Stimulated activated naive CD8-positive, alpha-beta T cell treated with anti-CD3 and anti-CD28 coated beads, Interleukin-15, Interleukin-2, amounts not matched to agents 100 ng/mL and 50 ng/mL, for 24 hours (primary cell): Measurements from ENCODE around the gene TNKS1BP1.

Experiments
- H3K27ac Mint-ChIP-seq: one replicate; pipeline ENCODE4 v1.8.0; 2021; ENCODE audit warnings: mild to moderate bottlenecking, mixed read lengths
- H3K27me3 Mint-ChIP-seq: one replicate; pipeline ENCODE4 v1.8.0; 2021; ENCODE audit warnings: mixed read lengths
- H3K36me3 Mint-ChIP-seq: one replicate; pipeline ENCODE4 v1.8.0; 2021; ENCODE audit warnings: low read depth, mixed read lengths
- H3K4me1 Mint-ChIP-seq: one replicate; pipeline ENCODE4 v1.8.0; 2021; ENCODE audit warnings: low read depth, mixed read lengths
- H3K4me3 Mint-ChIP-seq: one replicate; pipeline ENCODE4 v1.8.0; 2021; ENCODE audit warnings: mild to moderate bottlenecking, mixed read lengths
- H3K9me3 Mint-ChIP-seq: one replicate; pipeline ENCODE4 v1.8.0; 2021; ENCODE audit warnings: mixed read lengths

Gene TNKS1BP1

DNA sequence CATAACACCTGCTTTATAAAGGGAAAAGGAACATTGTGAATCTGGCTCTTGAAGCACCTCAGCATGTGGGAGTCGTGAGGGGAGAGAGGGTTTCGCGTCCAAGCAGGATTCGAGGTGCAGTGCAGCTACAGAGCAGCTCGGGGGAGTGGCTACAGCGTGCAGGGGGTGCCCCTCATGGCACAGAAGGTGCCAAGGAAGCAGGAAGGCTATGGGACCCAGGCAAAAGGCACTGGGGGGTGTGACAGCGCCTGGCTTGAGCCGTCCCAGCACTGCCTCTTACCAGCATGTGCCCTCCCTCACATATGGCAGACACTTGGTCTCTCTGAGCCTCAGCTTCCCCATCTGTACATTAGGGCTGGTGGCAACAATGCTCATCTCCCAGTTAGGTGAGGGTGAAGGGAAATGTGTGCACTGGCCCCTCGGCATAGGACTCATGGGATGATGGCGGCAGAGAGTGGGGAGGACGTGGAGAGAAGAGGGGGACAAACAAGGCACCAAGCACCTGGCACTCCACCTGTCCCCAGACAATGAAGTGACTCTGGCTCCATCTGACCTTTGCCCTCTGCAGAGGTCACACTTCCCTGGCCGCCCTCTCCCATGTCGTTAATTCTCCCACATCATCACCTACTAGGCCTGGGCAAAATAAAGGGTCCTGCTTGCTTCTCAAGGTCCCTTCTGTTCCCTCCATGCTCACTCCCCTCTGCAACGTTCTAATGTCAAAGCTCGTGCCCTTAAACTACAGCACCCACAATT lies 10.4 kb downstream of the TNKS1BP1 start:
- H3K4me1 Mint-ChIP-seq: peaks cover 15% of the 10 kb centered on the region
- no peak overlapping the region for H3K4me3 Mint-ChIP-seq
- no peak overlapping the region for H3K27ac Mint-ChIP-seq
- H3K9me3 Mint-ChIP-seq: no peaks in the 10 kb centered on the region
- H3K27me3 Mint-ChIP-seq: no peaks in the 10 kb centered on the region
- peaks cover 15% of the 10 kb centered on the region for H3K36me3 Mint-ChIP-seq

DNA sequence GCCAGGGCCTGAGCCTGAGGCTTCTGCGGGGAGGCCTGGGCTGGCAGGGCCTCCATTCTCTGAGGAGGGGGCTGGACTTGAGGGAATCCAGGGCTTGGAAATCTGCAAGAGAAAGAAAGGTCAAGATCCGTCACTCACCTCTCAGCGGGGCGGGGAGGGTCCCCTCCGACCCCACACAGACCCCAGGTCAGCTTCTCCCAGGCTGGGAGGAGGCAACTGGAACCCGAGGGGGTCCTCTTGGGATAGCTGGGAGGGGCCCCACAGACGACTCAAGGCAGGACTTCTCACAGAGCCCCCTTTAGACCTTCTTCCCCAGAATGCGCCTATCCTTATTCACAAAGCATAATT lies 11.0 kb downstream of the TNKS1BP1 start:
- H3K36me3 Mint-ChIP-seq: peaks cover 12% of the 10 kb centered on the region
- no peak overlapping the region for H3K4me3 Mint-ChIP-seq
- H3K4me1 Mint-ChIP-seq: peaks cover 15% of the 10 kb centered on the region
- H3K9me3 Mint-ChIP-seq: no peaks in the 10 kb centered on the region
- no peaks in the 10 kb centered on the region for H3K27me3 Mint-ChIP-seq
- H3K27ac Mint-ChIP-seq: no peak overlapping the region

DNA sequence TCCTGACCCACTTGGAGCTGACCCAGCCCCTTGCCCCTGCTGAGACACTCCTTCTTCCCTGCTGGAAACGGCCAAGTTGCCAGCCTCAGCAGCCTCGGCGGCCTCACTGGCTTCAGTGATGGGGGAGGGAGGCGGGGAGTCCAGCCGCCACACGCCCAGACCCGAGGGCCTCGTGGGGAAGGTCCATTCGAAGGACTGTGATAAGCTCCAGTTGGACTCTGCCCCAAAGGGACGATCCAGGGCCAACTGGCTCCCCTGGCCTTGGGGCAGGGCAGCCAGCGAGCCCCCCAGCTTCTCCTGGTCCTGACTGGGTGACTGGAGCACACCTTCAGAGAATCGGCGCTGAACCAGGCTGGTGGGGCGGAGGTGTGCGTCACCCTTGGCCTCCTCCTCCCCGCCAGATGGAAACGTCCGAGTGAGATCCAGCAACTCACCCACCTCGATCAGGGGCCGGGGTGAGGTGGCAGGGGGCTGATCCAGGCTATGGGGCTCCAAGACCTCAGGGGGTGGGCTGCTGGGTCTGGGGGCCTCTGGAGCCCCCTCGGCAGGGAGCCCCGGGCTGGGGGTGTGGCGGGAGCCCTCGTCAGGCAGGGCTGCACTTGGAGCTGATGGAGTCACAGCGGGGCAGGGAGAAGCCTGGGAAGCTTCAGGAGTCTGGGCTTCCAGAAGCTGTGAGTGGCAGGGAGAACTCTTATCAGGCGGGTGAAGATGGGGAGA lies 11.5 kb downstream of the TNKS1BP1 start:
- Mint-ChIP-seq H3K27me3 (no peaks in the 10 kb centered on the region), H3K9me3 (no peaks in the 10 kb centered on the region), H3K36me3 (peaks cover 12% of the 10 kb centered on the region), H3K27ac (no peak overlapping the region), H3K4me1 (peaks cover 15% of the 10 kb centered on the region), H3K4me3 (no peak overlapping the region)

DNA sequence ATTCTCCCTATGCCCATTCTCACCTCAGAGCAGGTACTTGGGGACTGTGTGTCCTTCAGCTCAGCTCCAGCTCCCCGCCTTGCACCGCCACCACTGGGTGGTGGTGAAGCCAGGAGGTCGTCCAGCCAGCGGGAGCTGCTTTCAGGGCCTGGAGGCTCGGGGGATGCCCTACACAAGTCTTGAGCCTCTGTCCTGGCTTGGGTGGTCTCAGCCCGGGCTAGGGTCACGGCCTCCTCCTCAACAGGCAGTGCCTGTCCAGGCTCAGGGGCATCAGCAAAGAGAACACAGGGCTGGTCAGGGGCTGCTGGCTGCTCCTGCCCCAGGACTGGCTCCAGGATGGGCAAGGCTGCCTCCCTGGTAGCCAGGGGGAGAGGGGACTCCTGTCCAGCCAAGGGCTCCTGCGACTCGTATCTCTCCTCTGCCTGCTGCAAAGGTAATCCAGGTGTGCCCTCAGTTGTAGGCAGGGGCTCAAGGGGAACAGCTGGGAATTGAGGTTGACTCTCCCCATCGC lies 12.2 kb downstream of the TNKS1BP1 start:
- no peak overlapping the region for H3K4me3 Mint-ChIP-seq
- peaks cover 15% of the 10 kb centered on the region for H3K4me1 Mint-ChIP-seq
- no peaks in the 10 kb centered on the region for H3K27me3 Mint-ChIP-seq
- H3K27ac Mint-ChIP-seq: no peak overlapping the region
- no peaks in the 10 kb centered on the region for H3K9me3 Mint-ChIP-seq
- peaks cover 12% of the 10 kb centered on the region for H3K36me3 Mint-ChIP-seq

DNA sequence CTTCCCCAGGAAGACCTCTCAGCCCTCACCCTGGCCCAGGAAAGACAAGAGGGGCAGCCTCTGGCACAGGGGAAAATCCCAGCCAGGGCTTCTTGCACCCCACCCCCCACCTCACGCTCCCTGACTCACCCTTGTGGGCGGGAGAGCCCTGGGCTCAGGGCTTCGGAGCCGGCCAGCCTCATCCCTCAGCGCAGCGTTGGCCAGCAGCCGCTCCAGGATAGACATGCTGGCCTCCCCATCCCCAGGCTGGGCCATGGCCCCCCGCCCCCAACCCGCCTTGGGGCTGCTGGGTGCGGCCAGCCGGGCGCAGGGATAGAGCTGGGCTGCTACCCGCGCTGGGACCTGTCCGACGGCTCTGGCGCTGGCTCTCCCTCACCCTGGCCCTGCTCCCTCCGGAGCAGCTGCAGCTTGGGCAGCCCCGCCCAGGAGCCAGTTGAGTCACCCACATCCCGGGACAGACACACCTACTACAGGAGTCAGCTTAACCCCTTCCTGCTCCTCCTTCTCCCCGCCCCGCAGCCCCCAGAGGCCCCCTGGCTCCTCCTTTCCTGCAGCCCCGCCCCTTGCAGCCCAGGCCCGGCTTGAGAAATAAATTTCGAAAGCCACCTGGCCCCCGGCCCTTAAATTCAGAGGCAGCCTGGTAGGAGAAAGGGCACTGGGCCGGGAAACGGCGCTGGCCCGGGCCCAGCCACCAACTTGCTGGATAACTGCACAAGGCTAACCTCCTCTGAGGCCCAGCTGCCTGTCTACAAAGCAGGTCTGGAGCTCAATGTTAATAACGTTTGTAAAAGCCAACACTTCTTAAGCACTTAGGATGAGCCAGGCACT lies 13.4 kb downstream of the TNKS1BP1 start:
- Mint-ChIP-seq H3K9me3 (no peaks in the 10 kb centered on the region), H3K27me3 (no peaks in the 10 kb centered on the region), H3K36me3 (peaks cover 12% of the 10 kb centered on the region), H3K27ac (no peak overlapping the region), H3K4me1 (peaks cover 15% of the 10 kb centered on the region), H3K4me3 (peak overlapping the region; percentile 30)

DNA sequence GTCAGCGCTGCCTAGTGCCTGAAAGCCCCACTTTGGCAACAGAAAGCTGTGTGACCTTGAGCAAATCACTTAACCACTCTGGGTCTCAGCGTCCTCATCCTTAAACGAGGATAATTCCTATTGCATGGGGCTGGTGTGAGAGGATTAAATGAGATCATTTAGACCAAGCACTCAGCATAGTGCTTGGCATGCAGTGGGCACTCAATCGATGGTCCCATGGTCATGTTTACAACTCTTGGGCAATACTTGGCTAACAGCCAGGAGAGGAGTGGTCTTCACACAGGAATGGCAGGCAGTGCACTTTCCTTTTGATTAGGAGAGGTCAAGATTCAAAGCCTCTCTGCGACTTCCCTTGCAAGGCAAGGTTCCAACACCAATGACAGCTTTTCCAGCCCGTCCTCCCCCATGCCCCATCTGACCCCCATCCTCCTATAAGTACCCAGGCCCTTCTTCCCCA lies 14.1 kb downstream of the TNKS1BP1 start:
- Mint-ChIP-seq H3K4me3 (peak overlapping the region; percentile 30), H3K27me3 (no peaks in the 10 kb centered on the region), H3K27ac (no peak overlapping the region), H3K36me3 (peaks cover 12% of the 10 kb centered on the region), H3K9me3 (no peaks in the 10 kb centered on the region), H3K4me1 (peaks cover 15% of the 10 kb centered on the region)

DNA sequence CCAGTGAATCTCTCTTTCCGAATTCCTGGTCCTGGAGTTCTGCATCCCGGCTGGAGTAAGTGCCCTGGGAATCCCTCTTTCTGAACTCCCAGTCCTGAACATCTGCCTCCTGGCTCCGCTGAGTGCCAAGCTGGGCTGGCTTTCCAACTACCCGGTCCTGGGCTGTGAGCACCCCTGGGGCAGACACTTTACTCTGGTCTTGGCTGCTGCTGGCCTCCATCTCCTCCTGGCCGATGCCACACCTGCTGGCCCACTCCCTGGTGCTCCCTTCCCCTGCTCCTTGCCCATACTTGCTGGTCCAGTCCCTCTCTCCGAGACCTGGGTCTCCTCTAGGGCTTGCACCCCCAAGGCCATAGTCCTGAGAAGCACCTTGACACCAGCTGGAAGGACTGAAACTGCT lies 14.7 kb downstream of the TNKS1BP1 start:
- Mint-ChIP-seq H3K9me3 (no peaks in the 10 kb centered on the region), H3K27ac (no peak overlapping the region), H3K4me1 (peaks cover 15% of the 10 kb centered on the region), H3K36me3 (peaks cover 12% of the 10 kb centered on the region), H3K4me3 (no peak overlapping the region), H3K27me3 (no peaks in the 10 kb centered on the region)

DNA sequence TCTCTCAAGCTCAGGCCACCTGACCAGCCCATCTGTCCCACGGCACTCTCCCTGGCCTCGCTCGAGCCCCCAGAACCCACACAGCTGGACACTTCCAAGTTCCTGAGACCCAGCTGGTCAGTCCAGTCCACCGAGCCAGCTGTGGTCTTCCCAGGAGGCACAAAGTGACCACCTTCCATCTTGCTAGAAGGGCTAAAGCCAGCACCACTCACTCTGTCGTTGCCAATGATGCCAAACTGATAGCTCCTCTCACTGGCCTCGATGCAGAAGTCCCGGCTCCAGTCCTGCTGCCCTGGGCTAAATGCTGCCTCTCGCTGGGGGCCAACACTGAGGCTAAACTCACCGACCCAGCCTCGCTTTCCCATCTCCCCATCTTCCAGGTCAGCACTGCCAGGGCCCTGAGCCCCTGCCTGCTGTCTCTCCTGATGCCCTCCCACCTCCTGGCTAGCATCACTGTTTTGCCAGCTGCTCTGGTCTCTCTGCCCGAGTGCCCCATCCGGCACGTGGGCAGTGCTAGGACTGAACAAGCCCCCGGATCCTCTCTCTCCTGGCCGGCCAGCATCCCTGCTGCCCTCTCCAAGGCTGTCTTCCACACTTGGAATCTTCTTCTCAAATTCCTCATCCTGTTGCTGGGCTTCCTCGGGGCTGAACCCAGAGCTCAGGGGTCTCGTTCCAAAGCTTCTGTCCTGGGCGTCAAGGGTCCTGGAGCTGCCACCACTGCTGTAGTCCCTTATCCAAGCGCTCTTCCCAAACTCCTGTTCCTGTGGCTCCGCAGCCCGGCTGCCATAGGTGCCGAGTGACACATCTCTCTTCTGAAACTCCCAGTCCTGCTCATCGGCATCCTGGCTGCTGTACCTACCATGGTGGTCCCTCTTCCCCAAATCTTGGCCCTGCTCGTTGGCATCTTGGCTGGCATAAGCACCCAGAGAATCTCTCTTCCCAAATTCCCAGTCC lies 15.4 kb downstream of the TNKS1BP1 start:
- Mint-ChIP-seq H3K4me3 (no peak overlapping the region), H3K36me3 (peaks cover 12% of the 10 kb centered on the region)

DNA sequence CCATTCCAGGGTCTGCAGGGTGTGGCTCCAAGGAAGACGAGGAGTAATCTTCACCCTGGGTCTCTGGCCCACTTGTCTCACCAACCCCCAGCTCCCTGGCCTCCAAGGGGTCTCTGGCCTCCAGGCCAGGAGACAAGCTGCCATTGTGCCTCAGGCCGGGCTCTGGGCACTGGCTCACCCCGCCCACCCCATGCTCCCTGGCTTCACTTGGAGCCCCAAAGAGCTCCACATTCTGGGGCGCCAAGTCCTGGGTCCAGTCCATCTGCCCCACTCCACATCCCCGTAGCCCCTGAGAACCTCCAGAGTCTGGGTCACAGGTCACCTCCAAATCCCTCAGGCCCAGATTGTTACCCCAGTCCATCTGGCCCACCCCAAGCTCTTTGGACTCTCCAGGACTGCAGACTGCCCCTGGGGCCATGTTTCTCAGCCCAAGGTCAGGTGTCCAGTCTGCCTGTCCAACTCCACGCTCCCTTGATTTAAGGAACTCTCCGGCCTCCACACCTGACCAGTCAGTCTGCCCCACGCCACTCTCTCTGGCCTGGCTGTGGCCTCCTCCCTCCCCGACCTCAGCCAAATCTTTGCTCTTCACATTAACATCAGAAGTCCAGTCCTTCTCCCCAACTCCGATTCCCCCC lies 16.2 kb downstream of the TNKS1BP1 start:
- Mint-ChIP-seq H3K27me3 (no peaks in the 10 kb centered on the region), H3K27ac (no peak overlapping the region), H3K36me3 (peaks cover 12% of the 10 kb centered on the region), H3K4me1 (peaks cover 15% of the 10 kb centered on the region), H3K4me3 (no peak overlapping the region), H3K9me3 (no peaks in the 10 kb centered on the region)

More for the DNA sequence above, 15.4 kb downstream of the TNKS1BP1 start:
- Mint-ChIP-seq H3K27me3 (no peaks in the 10 kb centered on the region), H3K9me3 (no peaks in the 10 kb centered on the region), H3K4me1 (peaks cover 15% of the 10 kb centered on the region), H3K27ac (no peak overlapping the region)

DNA sequence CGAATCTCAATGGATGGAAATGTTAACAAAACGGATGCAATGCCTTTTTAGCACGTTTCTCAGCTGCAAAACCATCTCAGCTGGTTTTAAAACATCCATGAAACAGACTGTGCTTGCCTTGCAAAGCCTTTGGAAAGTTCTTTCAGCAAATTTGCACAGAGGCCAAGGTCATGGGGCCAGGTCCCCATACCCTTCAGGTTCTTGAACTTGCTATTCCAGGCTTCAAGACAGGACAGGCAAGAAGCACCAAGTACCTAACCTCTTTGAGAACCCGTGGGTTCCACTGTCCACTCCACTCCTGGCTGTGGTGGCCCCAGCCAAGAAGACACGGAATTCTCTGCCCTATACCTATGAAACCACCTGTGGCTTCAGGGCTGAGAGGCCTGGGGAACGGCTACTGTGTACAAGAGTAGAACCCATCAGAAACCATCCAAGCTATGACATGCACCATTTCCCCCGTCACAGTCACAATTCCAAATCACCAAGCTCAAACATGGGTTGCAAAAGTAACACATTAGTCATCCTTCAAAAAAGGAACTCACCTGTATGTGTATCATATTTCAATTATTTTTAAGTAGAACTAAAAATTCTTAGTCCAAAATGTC lies 17.0 kb downstream of the TNKS1BP1 start:
- no peaks in the 10 kb centered on the region for H3K27me3 Mint-ChIP-seq
- H3K9me3 Mint-ChIP-seq: no peaks in the 10 kb centered on the region
- H3K4me3 Mint-ChIP-seq: no peak overlapping the region
- H3K27ac Mint-ChIP-seq: no peak overlapping the region
- H3K4me1 Mint-ChIP-seq: peaks cover 15% of the 10 kb centered on the region
- H3K36me3 Mint-ChIP-seq: peaks cover 16% of the 10 kb centered on the region

DNA sequence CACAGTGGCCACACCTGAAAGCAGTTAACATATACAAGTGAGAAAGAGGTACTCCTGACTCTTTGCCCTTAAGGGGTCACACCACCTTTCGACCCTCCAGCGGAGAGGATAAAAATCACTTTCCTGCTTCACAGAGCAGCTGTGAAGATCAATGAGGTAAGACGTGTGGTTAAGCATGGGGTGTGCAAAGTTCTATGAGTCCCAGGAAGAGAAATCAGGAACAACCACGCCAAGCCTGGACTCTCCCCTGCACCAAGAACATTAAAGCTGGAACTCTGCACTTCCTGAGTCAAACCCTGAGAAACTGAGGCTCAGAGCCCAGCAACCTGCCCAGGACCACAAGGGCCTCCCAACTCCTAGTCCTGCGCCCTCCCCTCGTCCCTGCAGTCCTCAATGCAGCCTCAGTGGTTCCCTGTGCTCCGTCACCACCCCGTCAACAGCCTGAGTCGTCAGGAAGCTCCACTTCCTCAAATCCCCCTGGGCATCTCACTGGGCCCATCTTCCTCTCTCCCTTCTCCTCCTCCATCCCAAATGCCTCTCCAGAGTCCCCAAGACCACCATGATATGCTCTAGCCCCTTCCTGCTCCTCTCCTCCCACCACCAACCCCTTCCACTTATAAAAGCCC lies 17.7 kb downstream of the TNKS1BP1 start:
- Mint-ChIP-seq H3K9me3 (no peaks in the 10 kb centered on the region), H3K27me3 (no peaks in the 10 kb centered on the region), H3K4me1 (peaks cover 11% of the 10 kb centered on the region), H3K4me3 (no peak overlapping the region), H3K36me3 (peaks cover 14% of the 10 kb centered on the region), H3K27ac (no peak overlapping the region)

DNA sequence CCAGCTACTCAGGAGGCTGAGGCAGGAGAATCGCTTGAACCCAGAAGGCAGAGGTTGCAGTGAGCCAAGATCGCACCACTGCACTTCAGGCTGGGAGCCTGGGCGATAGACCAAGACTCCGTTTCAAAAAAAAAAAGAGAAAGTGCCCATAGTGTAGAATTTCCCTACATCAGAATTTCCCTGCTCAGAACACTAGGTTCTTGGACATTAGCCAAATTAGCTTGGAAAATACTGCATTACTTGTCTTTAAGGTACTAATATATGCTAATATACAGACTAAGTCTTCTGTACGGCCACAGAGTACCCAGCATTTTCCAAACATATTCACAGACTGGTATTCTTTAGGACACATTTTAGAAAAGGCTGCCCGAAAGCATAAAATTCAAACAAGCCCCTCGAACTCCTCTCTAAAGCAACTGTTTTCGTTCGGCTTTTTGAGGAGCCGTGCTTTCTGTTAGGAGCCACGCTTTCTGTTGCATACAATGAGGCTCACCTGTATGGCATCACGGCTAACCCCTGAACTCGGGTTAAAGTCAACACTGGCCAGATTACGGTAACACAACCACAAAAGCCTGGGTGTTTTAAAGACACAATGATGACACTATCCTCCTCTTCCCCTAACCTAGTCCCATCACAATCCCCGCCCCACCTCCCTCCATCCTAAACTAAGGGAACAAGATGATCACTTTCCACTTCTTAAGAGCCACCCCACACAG lies 18.4 kb downstream of the TNKS1BP1 start:
- peaks cover 21% of the 10 kb centered on the region for H3K36me3 Mint-ChIP-seq
- no peaks in the 10 kb centered on the region for H3K27me3 Mint-ChIP-seq
- no peak overlapping the region for H3K27ac Mint-ChIP-seq
- no peaks in the 10 kb centered on the region for H3K9me3 Mint-ChIP-seq
- H3K4me3 Mint-ChIP-seq: no peak overlapping the region
- H3K4me1 Mint-ChIP-seq: peaks cover 6% of the 10 kb centered on the region
